OCI-LY1 (cell line): Measurements from ENCODE around the gene DCTN2.
"Not testable (repeated sequence)": the region's sequence is repeated elsewhere in the genome, so short reads cannot be mapped to it uniquely, and the experiment has no call there.

Experiments used
- H2AFZ ChIP-seq: fragments of 200-600 bp; sonication (generic), shearing (Covaris generic); 2 replicates; pipeline ENCODE4 v1.6.0; 2014; ENCODE audit warnings: antibody characterized with exemption, mild to moderate bottlenecking, low read length
- H3F3A ChIP-seq: fragments of 200-600 bp; sonication (generic), shearing (Covaris generic); 2 replicates; pipeline ENCODE4 v1.6.0; 2014; ENCODE audit warnings: mild to moderate bottlenecking, antibody characterized with exemption, low read length, moderate library complexity; ENCODE audit not compliant: insufficient read depth
- H3K27ac ChIP-seq: fragments of 200-600 bp; sonication (generic); 2 replicates; pipeline ENCODE4 v1.5.1; 2014; ENCODE audit warnings: low read length, mixed run types, mild to moderate bottlenecking, low read depth; ENCODE audit not compliant: poor library complexity, severe bottlenecking
- H3K27me3 ChIP-seq: fragments of 200-600 bp; sonication (generic); 2 replicates; pipeline ENCODE4 v1.6.0; 2014; ENCODE audit warnings: antibody characterized with exemption, mild to moderate bottlenecking, low read length, moderate library complexity; ENCODE audit not compliant: insufficient read depth
- H3K36me3 ChIP-seq: fragments of 200-600 bp; sonication (generic); 2 replicates; pipeline ENCODE4 v1.6.1; 2014; ENCODE audit warnings: mild to moderate bottlenecking, antibody characterized with exemption, low read length, moderate library complexity, mixed read lengths; ENCODE audit not compliant: insufficient read depth
- H3K4me1 ChIP-seq: fragments of 200-600 bp; sonication (generic); 2 replicates; pipeline ENCODE4 v1.5.1; 2014; ENCODE audit warnings: mild to moderate bottlenecking, low read length, moderate library complexity; ENCODE audit not compliant: insufficient read depth, severe bottlenecking
- H3K4me2 ChIP-seq: fragments of 200-600 bp; sonication (generic), shearing (Covaris generic); 2 replicates; pipeline ENCODE4 v1.6.1; 2014; ENCODE audit warnings: low read length
- H3K4me3 ChIP-seq: fragments of 200-600 bp; sonication (generic); 2 replicates; pipeline ENCODE4 v1.5.1; 2014; ENCODE audit warnings: low read length, low read depth, mild to moderate bottlenecking, mixed read lengths; ENCODE audit not compliant: poor library complexity, severe bottlenecking
- H3K79me2 ChIP-seq: fragments of 200-600 bp; shearing (Covaris generic); 2 replicates; pipeline ENCODE4 v1.6.1; 2016; ENCODE audit warnings: mixed run types, low read length, mixed read lengths; ENCODE audit not compliant: insufficient read depth
- H3K9ac ChIP-seq: fragments of 200-600 bp; sonication (generic), shearing (Covaris generic); 2 replicates; pipeline ENCODE4 v1.6.1; 2014; ENCODE audit warnings: mild to moderate bottlenecking, low read length, mixed read lengths
- H3K9me2 ChIP-seq: fragments of 200-600 bp; sonication (generic), shearing (Covaris generic); 2 replicates; pipeline ENCODE4 v1.6.1; 2014; ENCODE audit warnings: low read depth, mild to moderate bottlenecking, low read length, mixed read lengths
- H3K9me3 ChIP-seq: fragments of 200-600 bp; shearing (Covaris generic); 2 replicates; pipeline ENCODE4 v1.6.1; 2014; ENCODE audit warnings: low read length, mixed read lengths
- H4K20me1 ChIP-seq: fragments of 200-600 bp; sonication (generic), shearing (Covaris generic); 2 replicates; pipeline ENCODE4 v1.6.0; 2016; ENCODE audit warnings: mild to moderate bottlenecking, low read length; ENCODE audit not compliant: insufficient read depth
- EZH2 ChIP-seq: fragments of 200-600 bp; sonication (generic), shearing (Covaris generic); IDR thresholded peaks from 2 replicates; pipeline ENCODE4 v1.8.0; 2017; ENCODE audit warnings: borderline replicate concordance, mixed run types, mild to moderate bottlenecking, antibody characterized with exemption, low read length, moderate library complexity, mixed read lengths
- TF ChIP-seq, protein P1 (sequence below): fragments of 200-600 bp; sonication (generic), shearing (Covaris generic); IDR thresholded peaks from 2 replicates; pipeline ENCODE4 v1.5.1; 2017; ENCODE audit warnings: mild to moderate bottlenecking, antibody characterized with exemption, low read length, moderate library complexity, mixed read lengths

The DCTN2 gene

DNA sequence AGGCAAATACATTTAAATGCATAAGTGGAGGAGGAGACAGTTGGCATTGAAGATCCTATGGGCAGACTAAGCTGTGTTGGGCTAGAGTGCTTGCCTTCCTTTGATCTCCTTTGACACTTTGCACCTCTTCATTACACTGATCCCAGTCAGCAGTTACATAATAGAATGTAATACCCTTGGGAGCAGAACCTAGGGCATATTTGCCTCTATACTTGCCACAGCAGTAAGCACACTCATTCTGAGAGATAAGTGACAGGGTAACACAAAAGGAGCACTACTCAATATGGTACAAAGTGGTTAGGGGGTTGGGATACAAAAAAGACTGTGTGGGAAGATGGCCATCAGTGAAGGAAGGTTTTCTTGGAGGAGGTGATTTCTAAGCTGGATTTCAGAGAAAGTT, 50.2 kb downstream of the DCTN2 start:
- Histone ChIP-seq H3K27ac (no peak overlapping the region), H3K4me1 (no peaks in the 10 kb centered on the region), H3K4me3 (no peak overlapping the region), H3K9me3 (no peaks in the 10 kb centered on the region), H3F3A (no peaks in the 10 kb centered on the region), H4K20me1 (no peaks in the 10 kb centered on the region), H3K27me3 (no peaks in the 10 kb centered on the region), H3K79me2 (no peaks in the 10 kb centered on the region), H3K36me3 (peaks cover 78% of the 10 kb centered on the region), H3K4me2 (no peak overlapping the region), H2AFZ (no peak overlapping the region), H3K9me2 (no peaks in the 10 kb centered on the region), H3K9ac (no peak overlapping the region)
- TF ChIP-seq, protein P1, sequence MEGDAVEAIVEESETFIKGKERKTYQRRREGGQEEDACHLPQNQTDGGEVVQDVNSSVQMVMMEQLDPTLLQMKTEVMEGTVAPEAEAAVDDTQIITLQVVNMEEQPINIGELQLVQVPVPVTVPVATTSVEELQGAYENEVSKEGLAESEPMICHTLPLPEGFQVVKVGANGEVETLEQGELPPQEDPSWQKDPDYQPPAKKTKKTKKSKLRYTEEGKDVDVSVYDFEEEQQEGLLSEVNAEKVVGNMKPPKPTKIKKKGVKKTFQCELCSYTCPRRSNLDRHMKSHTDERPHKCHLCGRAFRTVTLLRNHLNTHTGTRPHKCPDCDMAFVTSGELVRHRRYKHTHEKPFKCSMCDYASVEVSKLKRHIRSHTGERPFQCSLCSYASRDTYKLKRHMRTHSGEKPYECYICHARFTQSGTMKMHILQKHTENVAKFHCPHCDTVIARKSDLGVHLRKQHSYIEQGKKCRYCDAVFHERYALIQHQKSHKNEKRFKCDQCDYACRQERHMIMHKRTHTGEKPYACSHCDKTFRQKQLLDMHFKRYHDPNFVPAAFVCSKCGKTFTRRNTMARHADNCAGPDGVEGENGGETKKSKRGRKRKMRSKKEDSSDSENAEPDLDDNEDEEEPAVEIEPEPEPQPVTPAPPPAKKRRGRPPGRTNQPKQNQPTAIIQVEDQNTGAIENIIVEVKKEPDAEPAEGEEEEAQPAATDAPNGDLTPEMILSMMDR: no peak
- TF ChIP-seq EZH2: no peak

DNA sequence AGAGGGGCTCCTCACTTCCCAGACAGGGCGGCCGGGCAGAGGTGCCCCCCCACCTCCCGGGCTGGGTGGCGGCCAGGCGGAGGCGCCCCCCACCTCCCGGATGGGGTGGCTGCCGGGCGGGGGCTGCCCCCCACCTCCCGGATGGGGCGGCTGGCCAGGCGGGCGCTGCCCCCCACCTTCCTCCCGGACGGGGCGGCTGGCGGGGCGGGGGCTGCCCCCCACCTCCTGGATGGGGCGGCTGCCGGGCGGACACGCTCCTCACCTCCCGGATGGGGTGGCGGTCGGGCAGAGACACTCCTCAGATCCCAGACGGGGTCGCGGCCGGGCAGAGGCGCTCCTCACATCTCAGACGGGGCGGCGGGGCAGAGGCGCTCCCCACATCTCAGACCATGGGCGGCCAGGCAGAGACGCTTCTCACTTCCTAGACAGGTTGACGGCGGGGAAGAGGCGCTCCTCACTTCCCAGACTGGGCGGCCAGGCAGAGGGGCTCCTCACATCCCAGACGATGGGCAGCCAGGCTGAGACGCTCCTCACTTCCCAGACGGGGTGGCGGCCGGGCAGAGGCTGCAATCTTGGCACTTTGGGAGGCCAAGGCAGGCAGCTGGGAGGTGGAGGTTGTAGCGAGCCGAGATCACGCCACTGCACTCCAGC, 51.8 kb downstream of the DCTN2 start:
- H4K20me1 ChIP-seq, H3K79me2 ChIP-seq, H3K9me3 ChIP-seq, H3K27me3 ChIP-seq, H3K27ac ChIP-seq, H3K4me3 ChIP-seq, H3K4me2 ChIP-seq, H3K9ac ChIP-seq, H3K9me2 ChIP-seq, H2AFZ ChIP-seq, H3K4me1 ChIP-seq, H3F3A ChIP-seq: not testable (repeated sequence)
- H3K36me3 ChIP-seq: peaks cover 78% of the 10 kb centered on the region

DNA sequence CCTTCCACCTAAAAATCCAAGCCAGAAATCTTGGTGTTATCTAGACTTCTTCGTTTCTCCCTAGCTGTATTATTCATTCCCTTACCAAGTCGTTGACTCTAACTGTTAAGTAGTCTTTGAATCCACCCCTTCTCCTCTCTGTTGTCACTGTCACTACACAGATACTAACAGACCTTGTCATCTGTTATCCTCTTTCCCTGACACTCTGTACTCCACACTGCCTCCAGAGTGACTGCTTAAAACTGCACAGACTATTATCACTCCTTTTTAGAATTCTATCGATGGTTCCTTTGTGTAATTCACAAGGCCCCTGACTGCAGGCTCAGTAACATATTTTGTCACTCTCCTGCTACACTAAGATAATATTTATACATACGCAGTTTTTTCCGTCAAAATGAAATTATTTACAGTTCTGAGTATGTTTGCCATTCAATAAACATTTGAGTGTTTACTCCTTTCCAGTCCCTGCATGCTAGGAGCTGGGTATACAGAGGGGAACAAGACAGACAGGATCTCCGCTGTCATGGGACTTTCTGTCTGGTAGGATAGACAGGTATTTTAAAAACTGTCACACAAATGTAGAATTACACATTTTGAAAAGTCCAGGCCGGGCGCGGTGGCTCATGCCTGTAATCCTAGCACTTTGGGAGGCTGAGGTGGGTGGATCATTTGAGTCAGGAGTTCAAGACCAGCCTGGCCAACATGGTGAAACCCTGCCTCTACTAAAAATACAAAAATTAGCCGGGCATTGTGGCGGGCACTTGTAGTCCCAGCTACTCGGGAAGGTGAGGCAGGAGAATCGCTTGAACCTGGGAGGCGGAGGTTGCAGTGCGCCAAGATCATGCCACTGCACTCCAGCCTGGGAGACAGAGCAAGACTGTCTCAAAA, 55.4 kb downstream of the DCTN2 start:
- Histone ChIP-seq H3F3A (no peaks in the 10 kb centered on the region), H3K4me3 (no peak overlapping the region), H3K27ac (no peak overlapping the region), H3K9ac (no peak overlapping the region), H3K4me1 (peaks cover 17% of the 10 kb centered on the region), H4K20me1 (no peaks in the 10 kb centered on the region), H3K9me3 (no peaks in the 10 kb centered on the region), H3K4me2 (no peak overlapping the region), H3K79me2 (peaks cover 16% of the 10 kb centered on the region), H3K27me3 (no peaks in the 10 kb centered on the region), H3K9me2 (no peaks in the 10 kb centered on the region), H3K36me3 (peaks cover 60% of the 10 kb centered on the region), H2AFZ (no peak overlapping the region)
- no peak for TF ChIP-seq EZH2
- TF ChIP-seq, protein P1: no peak
